NCI-H128 (cell line): ENCODE results near the gene TBC1D22A.
"Not testable (repeated sequence)": the region's sequence is repeated elsewhere in the genome, so short reads cannot be mapped to it uniquely, and the experiment has no call there.

Source experiments
- DNase-seq: peaks from one replicate; lab custom pipeline; 2025; ENCODE audit not compliant: unreplicated experiment; lab: John Stamatoyannopoulos, UW

Gene TBC1D22A

GRCh38 chr22:46773076-46773475 is 10.6 kb downstream of the TBC1D22A start:
- no peak for DNase-seq

GRCh38 chr22:46774253-46774979 is 12.0 kb downstream of the TBC1D22A start:
- no peak for DNase-seq

DNA sequence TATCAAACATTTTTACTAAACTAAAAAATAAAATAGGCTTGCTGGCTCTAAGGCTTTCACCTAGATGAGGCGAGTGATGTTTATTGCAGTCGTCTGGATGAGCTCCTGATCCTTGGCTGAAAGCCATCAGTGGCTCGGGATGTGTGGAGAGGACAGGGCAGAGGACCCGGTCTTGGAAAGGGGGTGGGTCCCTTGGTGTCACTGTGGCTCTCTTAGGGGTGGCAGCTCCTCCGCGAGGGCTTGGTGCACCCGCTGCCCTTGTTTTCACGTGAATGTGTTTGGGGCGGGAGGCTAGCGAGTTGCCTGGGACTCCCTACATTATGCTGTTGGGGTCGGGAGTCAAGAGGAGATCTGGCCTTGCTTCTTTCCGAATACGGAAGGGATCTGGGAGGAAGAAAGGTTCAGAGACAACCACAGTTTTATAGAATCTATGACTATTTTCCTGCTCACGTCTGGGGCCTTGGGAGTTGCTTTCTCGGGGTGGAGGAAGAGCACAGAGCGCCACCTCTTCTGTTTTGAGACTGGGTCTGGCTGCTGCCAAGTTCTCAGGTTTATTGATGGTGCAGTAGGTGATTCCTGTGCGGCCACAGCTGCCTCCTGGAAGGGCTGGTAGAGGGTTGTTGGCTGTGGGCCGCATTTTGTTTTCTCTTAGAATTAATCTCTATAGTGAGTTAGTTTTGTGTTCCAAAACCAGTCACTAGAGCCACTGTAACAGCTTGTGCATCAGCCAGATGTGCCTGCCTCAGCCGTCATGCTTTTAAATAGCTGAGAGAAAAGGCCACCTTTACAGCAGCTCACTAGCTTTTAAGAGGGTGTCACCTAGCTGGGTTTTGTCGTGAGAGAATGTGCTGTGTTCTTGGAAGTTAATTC is 12.8 kb downstream of the TBC1D22A start:
- no peak for DNase-seq

GRCh38 chr22:46775850-46776826 is 13.7 kb downstream of the TBC1D22A start:
- no peak for DNase-seq

GRCh38 chr22:46776876-46777608 is 14.6 kb downstream of the TBC1D22A start:
- DNase-seq, result no peak

GRCh38 chr22:46777609-46777970 is 15.1 kb downstream of the TBC1D22A start:
- DNase-seq, result no peak

- no peak for DNase-seq
Observed at GRCh38 chr22:46779023-46779422, 16.6 kb downstream of the TBC1D22A start.

DNA sequence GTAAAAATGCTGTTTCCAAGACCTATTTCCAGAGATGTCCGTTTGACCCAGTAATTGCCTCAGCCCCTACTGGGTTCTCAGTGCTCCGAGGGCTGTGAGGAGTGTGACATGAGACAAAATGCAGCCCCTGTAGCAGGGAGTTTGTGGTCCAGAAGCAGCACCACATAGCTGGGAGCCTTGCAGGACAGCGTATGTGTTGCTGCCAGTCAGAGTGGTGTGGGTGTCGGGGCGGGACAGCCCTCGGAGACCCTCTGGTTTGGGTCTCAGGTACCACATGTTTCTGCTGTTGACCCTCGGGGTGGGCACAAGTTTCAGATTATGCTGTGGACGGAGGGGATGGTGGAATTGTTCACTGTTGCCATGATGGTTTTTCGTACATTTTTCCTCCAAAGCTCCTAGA is 17.2 kb downstream of the TBC1D22A start:
- no peak for DNase-seq

DNA sequence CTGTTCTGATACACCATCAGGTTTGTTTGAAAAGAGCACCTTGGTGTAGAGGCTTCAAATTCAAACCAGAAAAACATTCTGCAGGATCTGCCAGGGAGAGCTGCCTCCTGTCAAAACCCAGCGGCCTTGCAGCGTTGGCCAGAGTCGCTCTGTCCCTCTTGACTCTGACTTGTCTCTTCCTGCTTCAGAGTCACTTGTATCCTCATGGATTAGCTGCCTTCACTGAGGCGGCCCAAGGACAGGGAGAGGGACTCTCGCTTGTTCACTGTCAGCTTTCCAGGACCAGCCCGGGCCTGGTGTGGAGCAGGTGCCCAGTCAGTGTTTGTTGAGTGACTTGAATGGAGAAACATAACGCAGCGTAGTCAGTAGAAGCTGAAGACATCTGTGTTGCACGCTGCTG is 18.0 kb downstream of the TBC1D22A start:
- no peak for DNase-seq

DNA sequence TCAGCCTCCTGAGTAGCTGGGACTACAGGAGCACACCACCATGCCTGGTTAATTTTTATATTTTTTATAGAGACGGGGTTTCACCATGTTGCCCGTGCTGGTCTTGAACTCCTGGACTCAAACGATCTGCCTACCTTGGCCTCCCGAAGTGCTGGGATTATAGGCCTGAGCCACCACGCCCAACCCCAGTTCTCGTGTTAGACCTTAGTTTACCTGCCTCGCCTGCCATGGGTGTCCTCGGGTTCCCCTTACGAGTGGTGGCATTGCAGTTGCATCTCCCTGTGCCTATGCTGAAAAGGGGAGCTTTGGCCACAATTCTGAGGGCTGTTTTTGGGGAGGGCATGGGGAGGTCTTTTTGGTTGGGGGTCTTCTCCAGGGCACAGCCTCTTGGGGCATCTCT is 18.8 kb downstream of the TBC1D22A start:
- DNase-seq, result no peak

- DNase-seq, result not testable (repeated sequence)
Observed at GRCh38 chr22:46782200-46782599, 19.8 kb downstream of the TBC1D22A start.

DNA sequence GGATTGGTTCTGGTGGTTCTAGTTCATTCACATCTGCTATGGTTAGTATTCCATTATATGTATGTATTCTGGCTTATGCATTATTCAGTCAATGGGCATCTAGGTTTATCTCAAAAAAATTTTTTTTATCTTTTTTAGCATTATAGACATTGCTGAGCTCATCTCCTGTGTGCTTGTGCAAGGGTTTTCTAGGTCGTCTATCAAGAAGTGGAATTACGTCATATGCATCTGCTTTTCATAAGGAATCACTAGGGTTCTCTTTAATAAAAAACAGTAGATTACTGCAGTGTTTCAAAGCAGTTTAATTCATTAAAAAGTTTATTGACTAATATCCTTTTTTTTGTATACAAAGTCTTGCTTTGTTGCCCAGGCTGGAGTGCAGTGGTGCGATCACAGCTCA is 21.3 kb downstream of the TBC1D22A start:
- no peak for DNase-seq

DNA sequence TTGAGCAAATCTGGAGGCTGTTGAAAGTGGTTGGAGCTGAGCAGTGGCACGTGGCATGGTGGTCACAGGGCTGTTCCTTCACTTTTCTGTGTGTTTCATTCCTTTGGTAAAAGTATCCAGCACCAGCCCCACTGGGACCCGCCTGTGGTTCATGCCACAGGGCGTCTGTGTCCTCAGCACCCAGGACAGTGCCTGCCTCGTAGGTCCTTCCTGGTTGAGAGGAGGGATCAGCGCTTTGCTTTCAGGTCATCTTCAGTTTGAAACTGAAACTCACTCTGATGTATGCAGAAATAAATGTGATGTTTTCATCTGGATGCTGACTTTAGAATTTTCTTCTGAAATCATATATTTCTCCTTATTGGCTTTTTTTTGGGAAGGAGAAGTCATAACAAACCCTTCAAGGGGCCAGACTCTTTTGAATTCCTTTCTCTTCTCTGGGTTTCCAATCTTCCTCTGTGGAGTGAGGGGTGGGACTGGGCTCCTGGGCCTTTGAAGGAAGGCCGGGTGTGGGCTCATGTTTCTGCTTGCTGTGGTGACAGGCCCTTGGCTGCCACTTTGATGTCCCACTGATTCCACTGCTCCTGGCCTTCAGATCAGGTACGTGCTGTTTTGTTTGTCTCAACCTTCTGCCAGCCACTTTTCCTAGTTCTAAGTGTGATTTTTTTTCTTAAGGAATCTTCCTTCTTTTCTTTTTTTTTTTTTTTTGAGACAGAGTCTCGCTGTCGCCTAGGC is 26.2 kb downstream of the TBC1D22A start:
- DNase-seq, result no peak

DNA sequence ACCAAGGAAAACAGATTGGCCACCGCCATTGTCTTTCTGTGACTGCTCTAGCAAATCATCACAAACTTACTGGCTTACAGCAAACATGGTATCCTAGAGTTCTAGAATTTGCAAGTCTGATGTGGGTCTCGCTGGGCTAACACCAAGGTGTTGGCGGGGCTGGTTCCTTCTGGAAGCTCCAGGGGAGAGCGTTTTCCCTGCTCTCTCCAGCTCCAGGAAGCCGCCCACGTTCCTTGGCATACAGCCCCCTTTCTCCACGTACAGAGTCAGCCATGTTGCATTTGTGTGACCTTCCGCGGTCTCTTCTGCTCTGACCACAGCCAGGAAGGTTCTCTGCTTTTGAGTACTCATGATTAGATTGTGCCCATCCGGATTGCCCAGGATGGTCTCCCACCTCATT is 27.5 kb downstream of the TBC1D22A start:
- no peak for DNase-seq

DNA sequence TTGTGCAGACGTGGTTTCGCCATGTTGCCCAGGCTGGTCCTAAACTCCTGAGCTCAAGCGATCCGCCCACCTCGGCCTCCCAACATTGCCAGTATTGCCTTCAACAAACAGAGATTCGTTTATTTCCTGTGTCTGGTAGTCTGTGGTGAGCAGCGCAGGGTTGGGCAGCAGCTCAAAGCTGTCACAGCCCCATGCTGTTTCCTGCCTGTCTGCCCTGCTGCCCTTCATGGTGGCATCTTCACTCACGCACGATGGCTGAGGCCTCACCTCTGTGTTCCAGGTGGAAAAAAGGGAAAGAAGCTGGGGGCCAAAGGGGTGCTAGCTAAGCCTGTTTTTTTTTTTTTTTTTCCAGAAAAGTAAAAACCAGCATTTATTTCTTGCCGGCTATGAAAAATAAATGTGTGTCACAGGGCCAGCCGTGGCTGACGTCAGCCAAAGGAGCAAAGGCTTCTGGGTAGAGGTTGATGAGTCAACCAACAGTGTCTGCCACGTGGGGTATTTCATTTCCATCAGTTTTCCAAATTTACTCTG is 28.8 kb downstream of the TBC1D22A start:
- DNase-seq, result no peak

DNA sequence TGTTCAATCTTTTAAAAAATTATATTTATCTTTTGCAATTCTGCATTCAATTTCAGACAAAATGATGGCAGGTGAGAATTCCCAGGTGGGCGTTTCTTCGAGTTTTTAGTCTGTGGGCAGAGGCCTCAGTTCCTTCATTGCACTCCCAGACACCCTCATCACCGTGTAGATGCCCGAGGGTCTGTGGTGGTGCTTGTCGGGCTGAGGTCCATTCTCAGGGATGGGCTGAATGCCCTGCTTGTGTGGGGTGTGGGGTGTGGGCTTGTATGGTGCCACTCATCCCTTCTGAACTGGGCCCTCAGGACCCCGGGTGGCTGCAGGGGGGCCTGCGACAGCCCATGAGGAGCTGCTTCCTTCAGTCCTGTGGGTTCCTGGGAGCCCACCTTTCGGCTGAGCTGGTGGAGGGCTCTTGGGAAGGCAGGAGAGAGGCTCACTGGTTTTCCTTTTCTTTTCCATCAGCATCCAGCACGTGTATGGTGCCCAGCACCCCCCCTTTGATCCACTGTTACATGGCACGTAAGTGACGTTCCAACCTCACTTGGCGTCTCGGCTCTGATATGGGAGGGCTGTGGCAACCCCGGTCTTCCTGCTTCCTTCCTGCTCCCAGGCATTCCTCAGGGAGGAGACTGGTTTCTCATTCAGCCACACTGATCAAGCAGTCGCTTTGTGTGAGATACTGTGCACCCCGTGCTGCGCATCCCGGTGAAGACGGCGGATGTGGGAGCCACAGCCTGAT is 29.8 kb downstream of the TBC1D22A start:
- no peak for DNase-seq

GRCh38 chr22:46792841-46793261 is 30.4 kb downstream of the TBC1D22A start:
- no peak for DNase-seq

DNA sequence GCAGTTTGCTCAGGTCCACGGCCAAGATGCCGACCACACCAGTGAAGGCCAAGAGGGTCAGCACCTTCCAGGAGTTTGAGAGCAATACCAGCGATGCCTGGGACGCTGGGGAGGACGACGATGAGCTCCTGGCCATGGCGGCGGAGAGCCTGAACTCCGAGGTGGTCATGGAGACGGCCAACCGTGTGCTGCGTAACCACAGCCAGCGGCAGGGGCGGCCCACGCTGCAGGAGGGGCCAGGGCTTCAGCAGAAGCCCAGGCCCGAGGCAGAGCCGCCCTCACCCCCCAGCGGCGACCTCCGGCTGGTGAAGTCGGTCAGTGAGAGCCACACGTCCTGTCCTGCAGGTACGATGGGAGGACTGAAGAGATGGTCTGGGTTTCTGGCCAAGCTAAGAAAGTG is 31.0 kb downstream of the TBC1D22A start:
- DNase-seq, result no peak

DNA sequence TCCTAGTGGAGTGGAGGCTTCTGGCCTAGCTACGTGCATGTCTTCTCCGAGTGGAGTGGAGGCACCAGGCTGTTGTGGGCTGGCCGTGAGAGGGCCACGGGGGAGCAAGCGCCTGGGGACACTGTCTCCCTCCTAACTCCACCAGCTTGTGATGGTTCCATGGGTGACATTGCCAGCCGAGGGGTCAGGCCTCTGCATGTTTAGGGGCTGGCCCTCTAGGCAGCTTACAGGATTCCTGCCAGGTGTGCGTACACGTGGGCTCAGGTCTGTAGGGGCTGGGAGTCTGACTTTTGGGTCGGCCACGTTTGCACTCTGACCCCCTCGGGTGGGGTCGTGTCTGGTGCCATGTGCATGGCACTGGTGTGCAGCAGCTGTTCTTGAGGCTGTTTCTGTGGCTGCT is 31.6 kb downstream of the TBC1D22A start:
- DNase-seq, result no peak
